ENCODE results near the gene PIP4K2B.
"Not testable (repeated sequence)": the region's sequence is repeated elsewhere in the genome, so short reads cannot be mapped to it uniquely, and the experiment has no call there.

The PIP4K2B gene

DNA sequence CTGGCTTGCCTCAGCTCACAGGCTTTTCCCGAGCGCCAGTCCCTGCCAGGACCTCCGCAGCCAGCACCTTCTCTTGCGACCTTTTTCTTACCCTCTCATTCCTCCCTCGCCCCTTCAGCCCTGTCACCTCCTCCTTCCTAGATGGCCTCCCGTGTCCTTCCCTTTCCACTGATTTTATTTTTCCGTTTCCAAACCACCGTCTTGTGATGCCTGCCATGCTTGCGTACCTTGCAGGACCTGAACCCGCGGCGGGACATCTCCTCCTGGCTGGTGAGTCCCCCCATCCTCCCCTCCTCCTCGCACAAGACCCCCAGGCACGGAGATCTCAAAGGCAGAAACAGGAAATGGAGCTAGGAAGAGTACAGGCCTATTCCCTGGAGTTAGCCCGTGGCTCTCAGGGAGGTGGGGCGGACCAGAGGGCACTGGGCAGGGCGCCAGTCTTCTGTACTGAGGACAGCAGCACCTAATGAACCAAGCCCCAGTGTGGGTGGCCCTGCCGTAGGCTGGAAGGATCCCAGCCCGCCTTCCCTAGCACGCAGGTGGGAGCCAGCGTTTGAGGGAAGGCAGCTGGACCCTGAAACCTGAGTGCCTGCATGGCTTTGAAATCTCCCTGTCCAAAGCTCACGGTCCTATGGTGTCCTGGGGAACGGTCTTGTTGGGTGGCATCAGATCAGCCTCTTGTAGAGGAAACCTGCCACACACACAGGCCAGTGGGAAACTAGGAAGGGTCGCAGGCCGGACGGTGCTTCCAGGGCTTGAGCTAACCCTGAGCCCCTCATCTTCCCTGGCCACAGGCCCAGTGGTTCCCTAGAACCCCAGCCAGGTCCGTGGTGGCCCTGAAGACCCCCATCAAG, 68.6 kb downstream of the PIP4K2B start:
- no peak for DNase-seq (ENCODE audit: low read depth in 1 of 2, low spot score in 1 of 2)

DNA sequence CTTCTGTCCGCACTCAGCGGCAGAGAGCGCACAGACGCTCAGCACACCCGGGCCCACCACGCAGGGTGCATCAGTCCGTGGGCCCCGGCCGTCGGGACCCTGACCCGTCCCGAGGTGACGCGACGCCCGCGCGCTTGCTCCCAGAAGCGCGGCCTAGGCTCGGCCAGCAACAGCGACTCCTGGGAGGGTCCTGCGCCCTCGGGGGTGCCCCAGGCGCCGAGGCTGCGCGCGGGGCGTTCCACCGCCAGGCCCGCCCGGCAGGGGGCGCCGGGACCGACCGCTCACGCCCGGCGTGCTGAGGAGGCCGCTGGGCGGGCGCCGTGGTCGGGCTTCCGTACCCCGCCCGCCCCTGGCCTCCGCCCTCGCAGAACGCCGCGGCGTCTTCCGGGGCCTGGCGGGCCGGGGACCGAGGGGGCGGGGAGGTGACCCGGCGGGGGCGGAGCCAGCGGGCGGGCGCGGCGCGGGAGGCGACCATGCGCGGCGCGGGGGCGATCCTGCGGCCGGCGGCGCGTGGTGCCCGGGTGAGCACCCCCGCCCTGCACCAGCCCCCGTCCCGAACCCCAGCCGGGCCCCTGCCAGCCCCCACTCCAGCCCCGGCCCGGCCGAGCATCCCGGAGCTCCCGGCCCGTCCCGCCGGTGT, 69.3 kb downstream of the PIP4K2B start, which contains the start of gene CISD3:
Gene CISD3 (plus strand): TSS at position 456 of the 640 bp plus-strand sequence. CDS start 18 bp downstream, at position 474.
- peak; percentile 61 to 68 for DNase-seq (ENCODE audit: low read depth in 1 of 2, low spot score in 1 of 2)

DNA sequence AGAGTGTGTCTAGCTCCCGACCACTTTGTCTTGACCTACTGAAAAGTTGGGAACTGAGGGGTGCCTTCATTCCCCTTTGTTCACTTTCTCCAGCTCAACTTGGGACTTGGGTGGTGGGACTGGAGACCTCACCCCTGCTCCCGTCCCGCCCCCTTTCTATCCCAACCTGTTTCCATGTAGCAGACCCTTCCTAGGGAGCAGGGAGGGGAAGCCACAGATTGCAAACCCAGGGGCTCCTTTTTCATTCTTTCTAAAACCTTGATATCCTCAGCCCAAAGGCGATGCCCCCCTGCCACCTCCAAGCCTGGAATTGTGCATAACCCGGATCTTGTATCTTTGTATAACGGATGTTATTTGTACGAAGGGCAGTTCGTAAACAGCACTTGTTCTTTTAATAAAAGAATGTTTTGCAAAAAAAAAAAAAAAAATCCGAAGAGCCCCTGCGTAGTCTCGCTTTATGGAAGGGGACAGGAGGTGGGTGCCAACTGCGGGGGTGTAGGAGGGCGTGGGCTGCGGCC, 69.9 kb downstream of the PIP4K2B start:
- DNase-seq (ENCODE audit: low read depth in 1 of 2, low spot score in 1 of 2) = no peak

DNA sequence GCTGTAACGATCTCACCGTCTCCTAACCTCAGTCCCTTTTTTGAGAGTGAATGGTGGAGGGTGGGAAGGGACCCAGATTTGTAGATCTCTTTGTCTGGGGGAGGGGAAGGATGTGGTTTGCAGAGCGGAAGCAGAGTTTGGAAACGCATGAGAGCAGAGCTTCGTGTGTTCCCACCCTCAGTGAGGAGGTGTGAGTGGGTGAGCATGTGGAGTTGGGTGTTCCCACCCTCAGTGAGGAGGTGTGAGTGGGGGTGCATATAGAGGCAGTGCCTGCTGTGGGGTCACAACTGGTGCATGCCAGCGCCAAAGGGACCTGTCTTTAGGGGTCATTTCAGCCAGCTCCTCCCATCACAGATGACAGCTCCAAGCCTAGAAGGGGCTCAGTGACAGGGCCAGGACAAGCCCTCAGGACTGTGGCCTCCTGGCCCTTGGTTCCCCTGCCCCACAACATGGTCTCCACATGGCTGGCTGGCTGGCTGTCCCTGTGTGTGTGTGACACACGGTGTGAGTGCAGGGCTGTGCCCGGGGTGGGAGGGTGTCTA, 71.0 kb downstream of the PIP4K2B start:
- peak in 1 of 2 donors; percentile 52 for DNase-seq (ENCODE audit: low read depth in 1 of 2, low spot score in 1 of 2)

DNA sequence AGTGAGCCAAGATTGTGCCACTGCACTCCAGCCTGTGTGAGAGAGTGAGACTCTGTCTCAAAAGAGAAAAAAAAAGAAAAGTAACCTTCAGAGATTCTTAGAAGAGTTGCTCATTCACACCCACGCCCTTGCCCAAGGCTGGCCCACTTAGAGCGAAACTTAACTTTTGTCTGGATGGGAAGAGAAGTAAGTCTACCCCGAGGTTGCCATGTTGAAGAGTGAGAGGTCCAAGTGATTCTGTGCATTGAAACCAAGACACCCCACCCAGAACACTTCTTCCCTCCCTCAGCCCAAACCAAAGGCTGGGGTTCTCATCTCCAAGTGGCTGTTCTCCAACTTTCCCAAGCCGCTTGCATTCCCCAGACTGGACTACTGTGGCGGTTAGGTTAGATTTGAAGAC, 71.6 kb downstream of the PIP4K2B start:
- DNase-seq (ENCODE audit: low read depth in 1 of 2, low spot score in 1 of 2) = peak in 1 of 2 donors; percentile 76

DNA sequence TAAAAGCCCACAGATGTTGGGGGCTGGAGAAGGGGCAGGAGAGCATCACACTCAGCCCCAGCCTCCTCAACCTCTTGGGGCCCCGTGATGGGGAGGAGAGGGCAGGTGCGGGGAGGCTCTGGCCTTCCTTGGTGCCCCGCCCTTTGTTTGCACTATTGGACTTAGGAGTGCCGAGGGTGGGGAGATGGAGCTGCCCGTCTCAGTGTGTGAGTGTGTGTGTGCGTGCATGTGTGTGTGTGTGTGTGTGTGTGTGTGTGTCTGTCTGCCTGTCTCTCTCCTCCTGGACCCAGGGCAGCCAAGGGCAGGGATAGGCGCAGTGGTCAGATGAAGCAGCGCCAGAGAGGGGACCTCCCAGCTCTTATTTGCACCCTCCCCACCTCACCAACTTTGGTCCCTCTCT, 73.2 kb downstream of the PIP4K2B start:
- not testable (repeated sequence) for DNase-seq (ENCODE audit: low read depth in 1 of 2, low spot score in 1 of 2)

DNA sequence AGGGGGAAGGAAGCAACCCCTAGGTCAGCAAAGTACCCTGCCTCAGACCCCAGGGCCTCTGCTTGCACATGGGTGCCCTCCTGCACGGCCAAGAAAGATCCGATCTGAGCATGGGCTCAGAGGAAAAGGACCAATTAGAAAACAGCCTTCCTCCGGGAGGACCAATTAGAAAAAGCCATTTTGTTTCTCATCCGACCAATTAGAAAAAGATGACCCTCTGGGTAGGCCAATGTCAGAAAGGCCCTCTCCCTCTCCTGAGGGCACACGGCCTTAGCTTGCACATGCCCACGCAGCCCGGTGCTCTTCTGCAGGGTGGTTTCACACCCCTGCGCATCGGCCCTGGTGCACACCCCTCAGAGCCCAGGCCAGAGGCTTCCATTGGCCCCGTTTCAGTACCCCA, 74.3 kb downstream of the PIP4K2B start:
- DNase-seq (ENCODE audit: low read depth in 1 of 2, low spot score in 1 of 2) = no peak

DNA sequence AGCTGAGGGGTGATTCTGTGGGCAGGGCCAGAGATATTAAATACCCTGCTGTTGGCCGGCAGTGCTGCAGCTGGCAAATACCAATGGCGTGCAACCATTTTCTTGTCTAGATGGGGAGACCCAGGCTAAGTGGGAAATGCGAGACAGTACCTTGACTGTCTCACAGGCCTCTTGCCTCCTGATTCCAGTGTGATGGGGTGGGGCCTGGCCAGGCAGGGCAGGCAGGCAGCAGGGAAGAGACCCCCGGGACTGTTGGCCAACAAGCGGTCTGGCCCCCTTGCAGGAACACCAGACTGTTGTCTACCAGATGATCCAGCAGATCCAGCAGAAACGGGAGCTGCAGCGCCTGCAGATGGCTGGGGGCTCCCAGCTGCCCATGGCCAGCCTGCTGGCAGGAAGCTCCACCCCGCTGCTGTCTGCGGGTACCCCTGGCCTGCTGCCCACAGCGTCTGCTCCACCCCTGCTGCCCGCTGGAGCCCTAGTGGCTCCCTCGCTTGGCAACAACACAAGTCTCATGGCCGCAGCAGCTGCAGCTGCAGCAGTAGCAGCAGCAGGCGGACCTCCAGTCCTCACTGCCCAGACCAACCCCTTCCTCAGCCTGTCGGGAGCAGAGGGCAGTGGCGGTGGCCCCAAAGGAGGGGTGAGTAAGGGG, 74.9 kb downstream of the PIP4K2B start:
- DNase-seq (ENCODE audit: low read depth in 1 of 2, low spot score in 1 of 2) = no peak

DNA sequence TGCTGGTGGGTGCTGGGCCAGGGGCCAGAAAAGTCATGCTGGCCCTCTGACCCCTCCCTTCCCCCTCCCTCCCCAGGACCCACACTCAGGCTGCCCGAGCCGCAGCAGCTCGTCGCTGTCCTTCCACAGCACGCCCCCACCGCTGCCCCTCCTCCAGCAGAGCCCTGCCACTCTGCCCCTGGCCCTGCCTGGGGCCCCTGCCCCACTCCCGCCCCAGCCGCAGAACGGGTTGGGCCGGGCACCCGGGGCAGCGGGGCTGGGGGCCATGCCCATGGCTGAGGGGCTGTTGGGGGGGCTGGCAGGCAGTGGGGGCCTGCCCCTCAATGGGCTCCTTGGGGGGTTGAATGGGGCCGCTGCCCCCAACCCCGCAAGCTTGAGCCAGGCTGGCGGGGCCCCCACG, 77.6 kb downstream of the PIP4K2B start:
- no peak for DNase-seq (ENCODE audit: low read depth in 1 of 2, low spot score in 1 of 2)

DNA sequence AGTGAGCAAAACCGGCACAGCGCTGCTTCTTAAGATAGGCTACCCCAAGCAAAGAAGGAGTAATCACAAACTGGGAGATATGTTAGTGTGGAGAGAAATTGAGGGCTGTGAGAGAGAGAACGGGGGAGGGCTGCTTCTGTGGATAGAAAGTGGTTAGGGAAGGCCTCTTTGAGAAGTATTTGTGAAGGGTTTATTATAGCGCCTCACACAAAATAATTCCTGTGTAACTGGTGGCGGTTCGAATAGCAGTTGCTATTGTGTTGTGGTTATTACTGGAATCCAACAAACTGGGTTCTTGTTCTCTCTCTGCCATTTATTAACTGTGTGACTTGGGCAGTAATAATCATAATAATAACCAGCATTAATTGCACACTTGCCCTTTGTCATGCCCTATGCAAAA, 78.4 kb downstream of the PIP4K2B start:
- DNase-seq (ENCODE audit: low read depth in 1 of 2, low spot score in 1 of 2) = no peak

DNA sequence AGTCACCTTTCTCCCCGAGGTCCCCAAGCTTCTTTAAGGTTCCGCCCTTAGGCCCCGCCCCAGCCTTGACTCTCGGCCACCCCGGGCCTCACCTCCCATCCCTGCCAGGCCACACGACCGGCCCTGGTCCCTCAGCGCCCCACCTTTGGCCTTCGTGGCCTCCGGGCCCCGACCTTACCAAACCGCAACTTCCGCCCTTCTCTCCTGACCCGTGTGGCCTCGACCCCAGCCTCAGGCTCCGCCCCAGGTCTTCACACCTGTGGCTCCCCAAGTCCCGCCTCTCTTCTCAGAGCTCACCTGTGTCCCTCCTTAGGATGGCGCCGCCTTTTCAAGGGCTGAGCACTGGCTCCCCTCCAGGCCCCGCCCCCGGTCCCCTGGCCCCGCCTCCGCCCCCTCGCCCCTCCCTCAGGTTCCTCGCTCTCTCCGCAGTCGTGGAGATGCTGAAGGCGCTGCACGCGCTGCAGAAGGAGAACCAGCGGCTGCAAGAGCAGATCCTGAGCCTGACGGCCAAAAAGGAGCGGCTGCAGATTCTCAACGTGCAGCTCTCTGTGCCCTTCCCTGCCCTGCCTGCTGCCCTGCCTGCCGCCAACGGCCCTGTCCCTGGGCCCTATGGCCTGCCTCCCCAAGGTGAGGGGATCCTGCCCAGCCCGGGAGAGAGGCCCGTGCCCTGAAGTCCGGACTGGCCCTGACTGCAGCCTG, 79.3 kb downstream of the PIP4K2B start:
- DNase-seq (ENCODE audit: low read depth in 1 of 2, low spot score in 1 of 2) = no peak

DNA sequence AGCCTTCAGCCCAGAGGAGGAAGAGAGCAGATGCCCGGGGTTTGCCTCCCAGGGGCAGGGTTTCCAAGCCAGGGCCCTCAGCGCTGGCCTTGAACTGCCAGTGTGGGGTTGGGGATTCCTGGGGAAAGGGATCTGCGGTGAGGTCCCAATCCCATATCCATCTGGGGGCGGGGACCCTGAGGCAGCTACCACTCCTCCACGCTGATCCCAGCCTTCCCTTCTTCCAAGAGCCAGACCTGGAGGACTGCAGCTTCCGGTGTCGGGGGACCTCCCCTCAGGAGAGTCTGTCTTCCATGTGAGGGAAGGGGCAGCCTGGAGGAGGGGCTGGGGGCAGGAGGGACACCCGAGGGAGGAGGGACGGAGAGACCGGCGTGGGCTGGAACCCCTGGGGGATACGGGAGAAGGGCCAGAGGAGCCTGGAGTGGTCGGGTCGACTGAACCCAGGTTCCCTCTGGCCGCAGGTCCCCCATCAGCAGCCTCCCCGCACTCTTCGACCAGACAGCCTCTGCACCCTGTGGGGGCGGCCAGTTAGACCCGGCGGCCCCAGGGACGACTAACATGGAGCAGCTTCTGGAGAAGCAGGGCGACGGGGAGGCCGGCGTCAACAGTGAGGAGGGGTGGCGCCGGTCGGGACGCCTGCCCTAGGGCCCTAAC, 79.9 kb downstream of the PIP4K2B start:
- DNase-seq (ENCODE audit: low read depth in 1 of 2, low spot score in 1 of 2) = no peak

DNA sequence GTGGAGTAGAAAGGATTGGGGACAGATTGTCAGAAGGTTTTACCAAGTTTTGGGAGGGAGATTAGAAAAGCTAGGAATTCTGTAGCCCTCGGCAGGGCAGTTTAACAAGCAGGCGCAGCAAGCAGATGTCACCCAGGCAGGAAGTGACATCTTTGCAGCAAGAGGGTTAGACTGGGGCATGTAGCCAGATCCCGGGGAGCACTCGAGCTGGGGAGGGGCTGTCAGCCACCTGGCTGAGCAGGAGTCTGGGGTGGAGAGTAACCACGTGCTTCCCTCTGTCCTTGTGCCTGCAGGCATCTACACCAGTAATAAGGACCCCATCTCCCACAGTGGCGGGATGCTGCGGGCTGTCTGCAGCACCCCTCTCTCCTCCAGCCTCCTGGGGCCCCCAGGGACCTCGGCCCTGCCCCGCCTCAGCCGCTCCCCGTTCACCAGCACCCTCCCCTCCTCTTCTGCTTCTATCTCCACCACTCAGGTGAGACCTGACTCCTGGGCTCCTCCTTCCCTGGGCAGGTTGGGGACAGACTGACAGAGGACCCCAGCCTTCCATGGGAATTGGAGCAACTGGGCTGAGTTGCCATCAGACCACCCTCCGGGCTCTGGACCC, 82.1 kb downstream of the PIP4K2B start:
- no peak for DNase-seq (ENCODE audit: low read depth in 1 of 2, low spot score in 1 of 2)

DNA sequence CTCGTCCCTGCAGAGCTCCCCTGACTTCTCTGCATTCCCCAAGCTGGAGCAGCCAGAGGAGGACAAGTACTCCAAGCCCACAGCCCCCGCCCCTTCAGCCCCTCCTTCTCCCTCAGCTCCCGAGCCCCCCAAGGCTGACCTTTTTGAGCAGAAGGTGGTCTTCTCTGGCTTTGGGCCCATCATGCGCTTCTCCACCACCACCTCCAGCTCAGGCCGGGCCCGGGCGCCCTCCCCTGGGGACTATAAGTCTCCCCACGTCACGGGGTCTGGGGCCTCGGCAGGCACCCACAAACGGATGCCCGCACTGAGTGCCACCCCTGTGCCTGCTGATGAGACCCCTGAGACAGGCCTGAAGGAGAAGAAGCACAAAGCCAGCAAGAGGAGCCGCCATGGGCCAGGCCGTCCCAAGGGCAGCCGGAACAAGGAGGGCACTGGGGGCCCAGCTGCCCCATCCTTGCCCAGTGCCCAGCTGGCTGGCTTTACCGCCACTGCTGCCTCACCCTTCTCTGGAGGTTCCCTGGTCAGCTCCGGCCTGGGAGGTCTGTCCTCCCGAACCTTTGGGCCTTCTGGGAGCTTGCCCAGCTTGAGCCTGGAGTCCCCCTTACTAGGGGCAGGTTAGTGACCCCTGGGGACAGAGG, 82.9 kb downstream of the PIP4K2B start:
- DNase-seq (ENCODE audit: low read depth in 1 of 2, low spot score in 1 of 2) = no peak
